HEK293T (cell line): Measurements from ENCODE around the gene SNX19.
"Not testable (repeated sequence)": the region's sequence is repeated elsewhere in the genome, so short reads cannot be mapped to it uniquely, and the experiment has no call there.

Experiments
- ARNT ChIP-seq: fragments of 450-650 bp; IDR thresholded peaks from 2 replicates; pipeline ENCODE4 v1.6.1; 2017; ENCODE audit warnings: mild to moderate bottlenecking
- BHLHE40 ChIP-seq: fragments of 450-650 bp; IDR thresholded peaks from 2 replicates; pipeline ENCODE4 v1.6.1; 2016; ENCODE audit warnings: mild to moderate bottlenecking, moderate library complexity, borderline replicate concordance
- CTBP1 ChIP-seq: fragments of 450-650 bp; IDR thresholded peaks from 2 replicates; pipeline ENCODE4 v1.6.1; 2016; ENCODE audit warnings: borderline replicate concordance
- ELF4 ChIP-seq: fragments of 450-650 bp; IDR thresholded peaks from 2 replicates; pipeline ENCODE4 v1.6.1; 2017; ENCODE audit warnings: antibody characterized with exemption
- FOXA1 ChIP-seq: fragments of 450-650 bp; IDR thresholded peaks from 2 replicates; pipeline ENCODE4 v1.6.1; 2016; ENCODE audit warnings: mild to moderate bottlenecking
- FOXM1 ChIP-seq: fragments of 450-650 bp; IDR thresholded peaks from 2 replicates; pipeline ENCODE4 v1.6.1; 2017; ENCODE audit warnings: mild to moderate bottlenecking, borderline replicate concordance
- L3MBTL2 ChIP-seq: fragments of 450-650 bp; conservative IDR thresholded peaks from 2 replicates; pipeline ENCODE4 v1.6.1; 2016; ENCODE audit warnings: mild to moderate bottlenecking
- LEF1 ChIP-seq: fragments of 450-650 bp; IDR thresholded peaks from 2 replicates; pipeline ENCODE4 v1.6.1; 2017; ENCODE audit warnings: mild to moderate bottlenecking, borderline replicate concordance
- PKNOX1 ChIP-seq: fragments of 450-650 bp; IDR thresholded peaks from 2 replicates; pipeline ENCODE4 v1.6.1; 2016
- SP1 ChIP-seq: fragments of 450-650 bp; IDR thresholded peaks from 2 replicates; pipeline ENCODE4 v1.6.1; 2017
- ZNF384 ChIP-seq: fragments of 450-650 bp; IDR thresholded peaks from 2 replicates; pipeline ENCODE4 v1.6.1; 2016

DNA sequence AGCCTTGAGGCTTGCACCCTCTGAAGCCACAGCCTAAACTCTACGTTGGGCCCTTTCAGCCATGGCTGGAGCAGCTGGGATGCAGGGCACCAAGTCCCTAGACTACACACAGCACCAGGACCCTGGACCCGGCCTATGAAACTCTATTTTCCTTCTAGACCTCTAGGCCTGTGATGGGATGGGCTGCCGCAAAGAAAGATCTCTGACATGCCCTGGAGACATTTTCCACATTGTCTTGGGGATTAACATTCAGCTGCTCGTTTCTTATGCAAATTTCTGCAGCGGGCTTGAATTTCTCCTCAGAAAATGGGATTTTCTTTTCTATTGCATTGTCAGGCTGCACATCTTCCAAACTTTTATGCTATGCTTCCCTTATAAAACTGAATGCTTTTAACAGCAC is 4.3 kb upstream of the SNX19 start:
- TF ChIP-seq SP1, L3MBTL2, ELF4, CTBP1, FOXA1, ARNT, FOXM1, BHLHE40, LEF1, ZNF384, PKNOX1: not testable (repeated sequence)
